HG03521 (cell line): ENCODE measurements around the gene TUBB.
"Not testable (repeated sequence)": the region's sequence is repeated elsewhere in the genome, so short reads cannot be mapped to it uniquely, and the experiment has no call there.

ENCODE experiments used
- ATAC-seq: cut with Tn5 transposase; IDR thresholded peaks from one replicate; pipeline ENCODE4 v1.9.1; 2021; ENCODE audit warnings: mild to moderate bottlenecking, moderate library complexity; ENCODE audit not compliant: unreplicated experiment

The TUBB gene

DNA sequence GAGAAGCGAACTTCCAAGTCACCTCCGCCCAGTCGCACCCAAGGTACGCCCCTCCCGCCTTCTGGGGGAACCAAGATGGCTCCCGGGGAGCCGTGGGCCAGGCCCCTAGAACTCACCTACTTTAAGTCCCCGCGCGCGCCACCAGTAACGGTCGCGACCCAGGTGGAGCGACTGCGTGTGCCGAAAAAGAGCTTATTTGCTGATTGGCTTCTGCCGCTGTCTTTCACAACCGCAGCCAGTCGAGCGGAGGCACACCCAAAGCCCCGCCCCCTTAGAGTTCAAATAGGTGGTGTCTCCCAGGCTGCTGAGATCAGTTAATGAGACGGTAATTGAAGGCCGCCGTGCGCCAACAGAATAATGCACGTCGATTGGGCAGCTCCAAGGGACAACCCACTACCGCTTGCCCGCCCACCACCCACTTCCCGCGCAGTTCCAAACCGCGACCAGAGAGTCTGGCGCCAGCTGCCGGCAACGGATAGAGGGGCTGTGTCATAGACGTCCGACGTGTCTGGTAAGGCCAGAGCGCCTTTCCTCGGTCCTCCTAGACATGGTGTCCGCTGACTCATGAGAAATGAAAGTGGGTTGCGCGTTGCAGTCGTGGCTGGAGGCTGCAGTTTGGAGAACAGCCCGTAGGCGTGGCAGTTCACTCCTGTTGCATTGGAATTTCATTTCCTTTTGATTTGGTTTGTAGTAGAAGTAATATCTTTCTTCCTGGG is 2.9 kb upstream of the TUBB start, which contains the start of gene MDC1:
Gene MDC1 (minus strand): TSS at position 153 of the 716 bp plus-strand sequence. CDS start 2,106 bp downstream, outside the sequence.
- peak; percentile 68 for ATAC-seq

GRCh38 chr6:30717845-30718720 is 2.1 kb upstream of the TUBB start:
- not testable (repeated sequence) for ATAC-seq

- no peak for ATAC-seq
Measured at GRCh38 chr6:30719356-30719755, 796 bp upstream of the TUBB start.

DNA sequence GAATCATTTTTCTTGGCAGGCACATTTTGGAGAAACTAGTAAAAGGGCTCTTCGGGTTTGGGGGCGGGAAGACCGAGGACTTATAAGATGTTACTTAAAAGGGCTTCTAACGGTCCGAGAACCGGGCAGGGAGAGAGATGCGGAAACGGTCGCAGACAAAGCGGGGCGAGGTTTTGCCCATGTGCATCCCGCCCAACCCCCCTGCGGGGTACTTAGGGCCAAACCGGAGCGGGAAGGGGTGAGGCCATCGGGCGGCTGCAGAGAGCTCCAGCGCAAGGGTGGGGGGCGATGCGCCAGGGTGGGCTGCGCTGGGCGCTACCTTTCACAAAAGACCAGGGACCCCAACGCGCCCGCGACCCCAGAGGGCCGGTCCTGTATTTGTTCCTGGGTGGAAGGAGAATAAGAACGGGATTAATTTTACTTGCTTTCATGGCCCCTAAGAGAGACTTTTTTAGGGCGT is 616 bp downstream of the TUBB start:
- ATAC-seq: no peak

DNA sequence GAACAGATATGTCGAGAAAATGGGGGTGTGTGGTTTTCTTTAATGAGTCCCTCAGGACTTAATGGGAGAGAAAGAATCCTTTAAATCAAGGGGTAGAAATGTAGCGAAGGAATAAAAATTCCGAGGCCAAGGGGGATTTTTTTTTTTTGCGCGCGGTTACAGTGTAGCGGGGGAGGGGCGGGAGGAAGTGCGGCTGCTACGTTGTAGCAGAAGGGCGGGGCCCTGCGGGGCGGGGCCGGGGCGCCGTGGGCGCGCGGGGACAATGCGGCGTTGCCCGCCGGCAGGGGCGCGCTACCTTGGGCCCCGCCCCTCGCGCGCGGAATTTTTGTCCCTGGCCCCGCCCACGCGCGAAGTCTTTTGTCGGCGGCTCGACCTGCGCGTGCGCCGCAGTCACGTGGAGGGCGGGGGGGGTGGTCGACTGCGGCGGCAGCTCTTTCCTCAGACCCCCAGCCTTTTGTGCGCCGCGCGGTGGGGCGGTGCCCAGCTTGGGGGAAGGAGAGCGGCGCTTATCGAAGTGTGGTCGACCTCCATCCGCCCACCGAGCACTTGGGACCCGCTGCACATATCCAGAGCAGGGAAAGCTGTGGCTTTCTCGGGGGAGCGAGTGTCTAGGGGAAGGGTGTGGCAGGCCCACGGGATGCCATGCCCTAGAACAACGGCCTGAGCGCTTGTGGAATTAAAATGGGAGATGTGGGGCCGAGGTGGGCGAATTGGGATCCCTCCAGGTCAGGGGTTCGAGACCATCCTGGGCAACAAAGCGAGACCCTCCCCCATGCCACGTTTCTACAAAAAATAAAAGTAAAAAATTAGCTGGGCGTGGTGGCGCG is 1.3 kb downstream of the TUBB start:
- peak; percentile 26 for ATAC-seq

- not testable (repeated sequence) for ATAC-seq
Measured at GRCh38 chr6:30722025-30722279, 1.8 kb downstream of the TUBB start.

GRCh38 chr6:30722280-30723112 is 2.3 kb downstream of the TUBB start:
- no peak for ATAC-seq

GRCh38 chr6:30723159-30723842 is 3.1 kb downstream of the TUBB start:
- ATAC-seq: not testable (repeated sequence)

- not testable (repeated sequence) for ATAC-seq
Measured at GRCh38 chr6:30723843-30724741, 3.9 kb downstream of the TUBB start.

DNA sequence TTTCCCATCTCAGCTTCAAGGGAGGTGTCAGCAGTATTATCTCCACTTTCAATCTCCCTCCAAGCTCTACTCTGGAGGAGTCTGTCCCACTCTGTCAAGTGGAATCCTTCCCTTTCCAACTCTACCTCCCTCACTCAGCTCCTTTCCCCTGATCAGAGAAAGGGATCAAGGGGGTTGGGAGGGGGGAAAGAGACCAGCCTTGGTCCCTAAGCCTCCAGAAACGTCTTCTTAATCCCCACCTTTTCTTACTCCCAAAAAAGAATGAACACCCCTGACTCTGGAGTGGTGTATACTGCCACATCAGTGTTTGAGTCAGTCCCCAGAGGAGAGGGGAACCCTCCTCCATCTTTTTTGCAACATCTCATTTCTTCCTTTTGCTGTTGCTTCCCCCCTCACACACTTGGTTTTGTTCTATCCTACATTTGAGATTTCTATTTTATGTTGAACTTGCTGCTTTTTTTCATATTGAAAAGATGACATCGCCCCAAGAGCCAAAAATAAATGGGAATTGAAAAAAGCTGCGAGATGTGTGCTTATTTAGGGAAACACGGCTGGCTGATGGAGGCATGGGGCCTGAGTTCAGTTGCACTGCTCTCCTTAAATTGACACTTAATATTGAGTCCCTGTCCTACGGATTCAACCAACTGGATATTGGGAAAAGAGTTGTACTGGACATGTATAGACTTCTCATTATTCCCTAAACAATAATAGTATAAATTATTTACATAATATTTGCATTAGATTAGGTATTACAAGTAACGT is 4.9 kb downstream of the TUBB start:
- ATAC-seq: no peak

GRCh38 chr6:30725713-30726505 is 5.8 kb downstream of the TUBB start:
- ATAC-seq: no peak

- no peak for ATAC-seq
Measured at GRCh38 chr6:30726506-30727413, 6.6 kb downstream of the TUBB start.

DNA sequence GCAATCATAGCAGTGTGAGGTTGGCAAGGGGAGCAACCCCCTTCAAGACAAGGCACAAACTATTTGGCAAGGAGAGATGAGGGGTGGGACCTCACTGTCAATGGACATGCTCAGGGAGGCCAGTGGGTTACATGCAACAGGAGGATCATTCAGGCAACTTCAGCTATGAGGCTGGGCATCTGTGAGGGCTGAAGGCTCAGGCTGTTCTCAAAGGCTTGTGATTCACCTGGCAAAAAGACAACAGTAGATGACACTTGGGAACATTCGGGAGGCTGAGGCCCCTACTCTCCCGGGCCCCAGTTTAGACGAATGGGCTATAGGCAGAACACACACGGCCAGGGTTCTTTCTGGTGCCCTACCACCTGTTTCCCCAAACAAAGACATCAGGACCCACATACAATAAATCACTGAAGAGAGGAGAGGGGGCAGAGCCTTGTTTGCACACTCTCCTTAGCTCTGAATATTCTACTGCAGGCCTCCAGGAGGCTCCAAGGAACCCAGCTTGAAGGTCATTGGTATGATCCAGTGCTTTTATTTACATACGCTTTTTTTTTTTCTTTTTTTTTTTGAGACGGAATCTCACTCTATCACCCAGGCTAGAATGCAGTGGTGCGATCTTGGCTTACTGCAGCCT is 7.9 kb downstream of the TUBB start:
- no peak for ATAC-seq

GRCh38 chr6:30730601-30731435 is 10.7 kb downstream of the TUBB start:
- ATAC-seq: peak; percentile 69
